ENCODE measurements around the gene ABHD8. TPM values are rescaled to one million over a fixed set of nuclear protein-coding genes. Genes with fewer than 3 reads are reported as not detected.

Gene ABHD8
- total and polyA plus RNA-seq, 2 of the 13 experiments (the other 11 are each of a cell fraction or from before 2014, with no cell fraction given): 6.3 to 7.2 TPM

DNA sequence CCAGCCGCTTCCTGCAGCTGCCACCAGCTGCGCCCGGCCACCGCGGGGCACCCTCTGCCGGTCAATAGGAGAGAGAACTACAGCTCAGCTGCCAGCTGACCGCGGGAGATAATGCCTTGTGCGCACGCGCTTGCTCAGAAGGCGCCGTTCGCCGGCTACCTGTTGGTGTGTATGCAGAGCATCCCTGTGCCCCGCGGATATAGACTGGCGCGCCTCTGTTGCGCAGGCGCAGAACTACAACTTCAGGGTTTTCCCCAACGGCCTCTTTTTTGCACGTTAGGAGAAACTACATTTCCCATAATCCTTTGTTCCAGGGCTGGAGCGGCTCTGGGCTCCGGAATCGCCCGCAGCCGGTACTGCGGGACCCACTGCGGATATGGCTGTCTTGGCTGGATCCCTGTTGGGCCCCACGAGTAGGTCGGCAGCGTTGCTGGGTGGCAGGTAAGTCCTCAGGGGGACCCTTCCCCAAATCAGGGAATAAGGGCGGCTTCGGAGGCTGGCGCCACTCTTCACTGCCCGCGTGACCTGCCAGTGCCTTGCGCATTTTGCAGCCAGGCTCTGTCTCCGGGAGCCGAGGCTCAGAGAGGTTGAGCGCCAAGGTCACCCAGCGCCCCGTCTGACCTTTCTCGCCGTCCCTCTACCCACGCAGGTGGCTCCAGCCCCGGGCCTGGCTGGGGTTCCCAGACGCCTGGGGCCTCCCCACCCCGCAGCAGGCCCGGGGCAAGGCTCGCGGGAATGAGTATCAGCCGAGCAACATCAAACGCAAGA is 2.5 kb upstream of the ABHD8 start, which contains the start of gene MRPL34 (continued):
- TF ChIP-seq, protein P1, sequence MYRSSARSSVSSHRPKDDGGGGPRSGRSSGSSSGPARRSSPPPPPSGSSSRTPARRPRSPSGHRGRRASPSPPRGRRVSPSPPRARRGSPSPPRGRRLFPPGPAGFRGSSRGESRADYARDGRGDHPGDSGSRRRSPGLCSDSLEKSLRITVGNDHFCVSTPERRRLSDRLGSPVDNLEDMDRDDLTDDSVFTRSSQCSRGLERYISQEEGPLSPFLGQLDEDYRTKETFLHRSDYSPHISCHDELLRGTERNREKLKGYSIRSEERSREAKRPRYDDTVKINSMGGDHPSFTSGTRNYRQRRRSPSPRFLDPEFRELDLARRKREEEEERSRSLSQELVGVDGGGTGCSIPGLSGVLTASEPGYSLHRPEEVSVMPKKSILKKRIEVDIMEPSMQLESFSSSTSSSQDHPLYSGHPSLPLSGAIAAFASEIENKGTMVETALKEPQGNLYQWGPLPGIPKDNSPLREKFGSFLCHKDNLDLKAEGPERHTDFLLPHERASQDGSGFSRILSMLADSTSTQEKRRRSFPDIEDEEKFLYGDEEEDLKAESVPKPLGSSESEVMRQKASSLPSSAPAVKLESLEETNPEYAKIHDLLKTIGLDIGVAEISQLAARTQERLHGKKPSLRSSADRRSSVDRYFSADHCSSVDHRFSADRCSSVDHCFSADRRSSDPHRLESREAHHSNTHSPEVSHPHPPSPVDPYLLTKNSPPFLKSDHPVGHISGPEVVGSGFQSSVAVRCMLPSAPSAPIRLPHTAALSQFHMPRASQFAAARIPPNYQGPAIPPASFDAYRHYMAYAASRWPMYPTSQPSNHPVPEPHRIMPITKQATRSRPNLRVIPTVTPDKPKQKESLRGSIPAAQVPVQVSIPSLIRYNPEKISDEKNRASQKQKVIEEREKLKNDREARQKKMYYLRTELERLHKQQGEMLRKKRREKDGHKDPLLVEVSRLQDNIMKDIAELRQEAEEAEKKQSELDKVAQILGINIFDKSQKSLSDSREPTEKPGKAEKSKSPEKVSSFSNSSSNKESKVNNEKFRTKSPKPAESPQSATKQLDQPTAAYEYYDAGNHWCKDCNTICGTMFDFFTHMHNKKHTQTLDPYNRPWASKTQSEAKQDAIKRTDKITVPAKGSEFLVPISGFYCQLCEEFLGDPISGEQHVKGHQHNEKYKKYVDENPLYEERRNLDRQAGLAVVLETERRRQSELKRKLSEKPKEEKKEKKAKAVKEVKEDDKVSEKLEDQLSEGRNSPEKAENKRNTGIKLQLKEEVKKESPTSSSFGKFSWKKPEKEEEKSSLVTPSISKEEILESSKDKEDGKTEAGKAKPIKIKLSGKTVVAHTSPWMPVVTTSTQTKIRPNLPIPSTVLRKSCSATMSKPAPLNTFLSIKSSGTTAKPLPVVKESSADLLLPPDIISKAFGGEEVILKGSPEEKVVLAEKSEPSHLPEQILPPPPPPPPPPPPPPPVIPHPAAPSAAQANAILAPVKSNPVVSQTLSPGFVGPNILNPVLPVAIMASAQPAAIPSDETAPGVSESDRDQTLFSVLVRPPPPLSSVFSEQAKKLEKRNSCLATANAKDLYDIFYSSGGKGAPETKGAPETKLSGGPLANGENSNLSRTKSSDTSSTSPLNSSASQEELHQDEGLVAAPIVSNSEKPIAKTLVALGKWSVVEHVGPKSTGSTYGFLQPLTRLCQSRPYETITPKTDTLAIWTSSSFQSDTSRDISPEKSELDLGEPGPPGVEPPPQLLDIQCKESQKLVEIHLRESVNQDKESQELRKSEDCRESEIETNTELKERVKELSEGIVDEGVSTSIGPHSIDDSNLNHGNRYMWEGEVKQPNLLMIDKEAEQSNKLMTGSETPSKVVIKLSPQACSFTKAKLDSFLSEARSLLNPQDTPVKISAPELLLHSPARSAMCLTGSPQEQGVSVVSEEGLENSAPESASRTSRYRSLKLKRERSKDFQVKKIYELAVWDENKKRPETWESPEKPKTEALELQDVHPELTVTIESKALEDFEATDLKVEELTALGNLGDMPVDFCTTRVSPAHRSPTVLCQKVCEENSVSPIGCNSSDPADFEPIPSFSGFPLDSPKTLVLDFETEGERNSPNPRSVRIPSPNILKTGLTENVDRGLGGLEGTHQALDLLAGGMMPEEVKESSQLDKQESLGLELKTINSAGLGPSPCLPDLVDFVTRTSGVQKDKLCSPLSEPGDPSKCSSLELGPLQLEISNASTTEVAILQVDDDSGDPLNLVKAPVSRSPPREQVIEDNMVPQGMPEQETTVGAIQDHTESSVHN (CRISPR knock-in tag; IDR thresholded peaks at IDR 0.05): 0 out of 2 replicates have a peak, but pooled peaks have one; percentile 34
- TF ChIP-seq PHF21A (CRISPR knock-in tag; IDR thresholded peaks at IDR 0.05) (peak; percentile 89), ZNF160 (CRISPR knock-in tag; IDR thresholded peaks at IDR 0.05) (peak; percentile 2; the same call in 1 of the 2 replicates), ZBTB42 (CRISPR knock-in tag; IDR thresholded peaks at IDR 0.05) (no peak; the same call in 1 of the 2 replicates), MZF1 (CRISPR knock-in tag; IDR thresholded peaks at IDR 0.05; ENCODE audit: borderline replicate concordance) (no peak), NFYB (CRISPR knock-in tag; IDR thresholded peaks at IDR 0.05) (peak; percentile 9; the same call in 1 of the 2 replicates), REL (CRISPR knock-in tag; conservative IDR thresholded peaks at IDR 0.05) (no peak)
- TF ChIP-seq, protein P2, sequence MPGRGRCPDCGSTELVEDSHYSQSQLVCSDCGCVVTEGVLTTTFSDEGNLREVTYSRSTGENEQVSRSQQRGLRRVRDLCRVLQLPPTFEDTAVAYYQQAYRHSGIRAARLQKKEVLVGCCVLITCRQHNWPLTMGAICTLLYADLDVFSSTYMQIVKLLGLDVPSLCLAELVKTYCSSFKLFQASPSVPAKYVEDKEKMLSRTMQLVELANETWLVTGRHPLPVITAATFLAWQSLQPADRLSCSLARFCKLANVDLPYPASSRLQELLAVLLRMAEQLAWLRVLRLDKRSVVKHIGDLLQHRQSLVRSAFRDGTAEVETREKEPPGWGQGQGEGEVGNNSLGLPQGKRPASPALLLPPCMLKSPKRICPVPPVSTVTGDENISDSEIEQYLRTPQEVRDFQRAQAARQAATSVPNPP (CRISPR knock-in tag; IDR thresholded peaks at IDR 0.05): peak; percentile 6; the same call in 1 of the 2 replicates
- TF ChIP-seq, protein P3, sequence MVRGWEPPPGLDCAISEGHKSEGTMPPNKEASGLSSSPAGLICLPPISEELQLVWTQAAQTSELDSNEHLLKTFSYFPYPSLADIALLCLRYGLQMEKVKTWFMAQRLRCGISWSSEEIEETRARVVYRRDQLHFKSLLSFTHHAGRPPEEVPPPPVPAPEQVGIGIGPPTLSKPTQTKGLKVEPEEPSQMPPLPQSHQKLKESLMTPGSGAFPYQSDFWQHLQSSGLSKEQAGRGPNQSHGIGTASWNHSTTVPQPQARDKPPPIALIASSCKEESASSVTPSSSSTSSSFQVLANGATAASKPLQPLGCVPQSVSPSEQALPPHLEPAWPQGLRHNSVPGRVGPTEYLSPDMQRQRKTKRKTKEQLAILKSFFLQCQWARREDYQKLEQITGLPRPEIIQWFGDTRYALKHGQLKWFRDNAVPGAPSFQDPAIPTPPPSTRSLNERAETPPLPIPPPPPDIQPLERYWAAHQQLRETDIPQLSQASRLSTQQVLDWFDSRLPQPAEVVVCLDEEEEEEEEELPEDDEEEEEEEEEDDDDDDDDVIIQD (CRISPR knock-in tag; IDR thresholded peaks at IDR 0.05; ENCODE audit: low read depth): no peak
- TF ChIP-seq, protein P4, sequence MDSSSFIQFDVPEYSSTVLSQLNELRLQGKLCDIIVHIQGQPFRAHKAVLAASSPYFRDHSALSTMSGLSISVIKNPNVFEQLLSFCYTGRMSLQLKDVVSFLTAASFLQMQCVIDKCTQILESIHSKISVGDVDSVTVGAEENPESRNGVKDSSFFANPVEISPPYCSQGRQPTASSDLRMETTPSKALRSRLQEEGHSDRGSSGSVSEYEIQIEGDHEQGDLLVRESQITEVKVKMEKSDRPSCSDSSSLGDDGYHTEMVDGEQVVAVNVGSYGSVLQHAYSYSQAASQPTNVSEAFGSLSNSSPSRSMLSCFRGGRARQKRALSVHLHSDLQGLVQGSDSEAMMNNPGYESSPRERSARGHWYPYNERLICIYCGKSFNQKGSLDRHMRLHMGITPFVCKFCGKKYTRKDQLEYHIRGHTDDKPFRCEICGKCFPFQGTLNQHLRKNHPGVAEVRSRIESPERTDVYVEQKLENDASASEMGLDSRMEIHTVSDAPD (CRISPR knock-in tag; IDR thresholded peaks at IDR 0.05): peak; percentile 68; the same call in 1 of the 2 replicates
- TF ChIP-seq, protein P5, sequence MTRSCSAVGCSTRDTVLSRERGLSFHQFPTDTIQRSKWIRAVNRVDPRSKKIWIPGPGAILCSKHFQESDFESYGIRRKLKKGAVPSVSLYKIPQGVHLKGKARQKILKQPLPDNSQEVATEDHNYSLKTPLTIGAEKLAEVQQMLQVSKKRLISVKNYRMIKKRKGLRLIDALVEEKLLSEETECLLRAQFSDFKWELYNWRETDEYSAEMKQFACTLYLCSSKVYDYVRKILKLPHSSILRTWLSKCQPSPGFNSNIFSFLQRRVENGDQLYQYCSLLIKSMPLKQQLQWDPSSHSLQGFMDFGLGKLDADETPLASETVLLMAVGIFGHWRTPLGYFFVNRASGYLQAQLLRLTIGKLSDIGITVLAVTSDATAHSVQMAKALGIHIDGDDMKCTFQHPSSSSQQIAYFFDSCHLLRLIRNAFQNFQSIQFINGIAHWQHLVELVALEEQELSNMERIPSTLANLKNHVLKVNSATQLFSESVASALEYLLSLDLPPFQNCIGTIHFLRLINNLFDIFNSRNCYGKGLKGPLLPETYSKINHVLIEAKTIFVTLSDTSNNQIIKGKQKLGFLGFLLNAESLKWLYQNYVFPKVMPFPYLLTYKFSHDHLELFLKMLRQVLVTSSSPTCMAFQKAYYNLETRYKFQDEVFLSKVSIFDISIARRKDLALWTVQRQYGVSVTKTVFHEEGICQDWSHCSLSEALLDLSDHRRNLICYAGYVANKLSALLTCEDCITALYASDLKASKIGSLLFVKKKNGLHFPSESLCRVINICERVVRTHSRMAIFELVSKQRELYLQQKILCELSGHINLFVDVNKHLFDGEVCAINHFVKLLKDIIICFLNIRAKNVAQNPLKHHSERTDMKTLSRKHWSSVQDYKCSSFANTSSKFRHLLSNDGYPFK (CRISPR knock-in tag; IDR thresholded peaks at IDR 0.05; ENCODE audit: borderline replicate concordance): peak; percentile 51; the same call in 1 of the 2 replicates
